HepG2 (cell line): ENCODE data around the gene NEGR1. TPM values are rescaled to one million over a fixed set of nuclear protein-coding genes. Genes with fewer than 3 reads are reported as not detected.

Experiments used
- ATAC-seq: fragments of 200-7000 bp; cut with Tn5 transposase; 3 replicates; pipeline ENCODE4 v1.9.1; 2020; ENCODE audit warnings: mild to moderate bottlenecking, moderate library complexity
- BruUV-seq: library from RNA; stranded (reverse); fragments of 400-500 nt; replicated peaks from 2 replicates; lab custom pipeline; 2021; lab: Mats Ljungman, UMichigan
- CTCF ChIA-PET: fragments of 300-600 bp; formaldehyde crosslinking; extraction: SDS; loops from one replicate; lab custom pipeline; 2021; ENCODE audit warnings: low total read pairs, inconsistent platforms, low intra/inter-chr PET ratio; lab: Yijun Ruan, JAX
- POLR2A ChIA-PET: fragments of 350-600 bp; sonication (Branson Sonifier 250); formaldehyde crosslinking; loops from one replicate; lab custom pipeline; 2020; ENCODE audit warnings: antibody characterized with exemption, inconsistent platforms; lab: Yijun Ruan, JAX
- DNase-seq: peaks from one replicate; pipeline ENCODE4 v3.0.0-alpha.2; 2015; ENCODE audit warnings: low spot score
- FAIRE-seq: peaks from 3 replicates; lab custom pipeline; 2011; peaks lifted over from hg19 to GRCh38; lab: Jason Lieb, UNC
- H2AFZ ChIP-seq: one replicate; pipeline ENCODE4 v1.6.1; 2011; ENCODE audit warnings: low read length, inconsistent platforms
- H3K27ac ChIP-seq: fragments of 300-600 bp; 3 replicates; pipeline ENCODE4 v1.8.0; 2011; ENCODE audit warnings: mixed run types, mild to moderate bottlenecking, mixed read lengths, low read length, inconsistent platforms; ENCODE audit not compliant: insufficient read depth; ENCODE audit errors: extremely low read length
- H3K27me3 ChIP-seq, 2 experiments: fragments of 200-600 bp in 1 of 2; 2 replicates in 1 of 2; 3 replicates in 1 of 2; pipeline versions ENCODE4 v1.6.0 to v1.8.0; 2011; ENCODE audit warnings: low read length in 2 of 2, mild to moderate bottlenecking in 2 of 2, moderate library complexity in 2 of 2, inconsistent platforms in 1 of 2; ENCODE audit not compliant: insufficient read depth in 2 of 2, control insufficient read depth in 1 of 2
- H3K36me3 ChIP-seq, 2 experiments: fragments of 200-600 bp in 1 of 2; replicated peaks in 1 of 2; 2 replicates in 1 of 2; 3 replicates in 1 of 2; pipeline versions ENCODE4 v1.5.1 to v1.8.0; 2011; ENCODE audit warnings: low read length in 2 of 2, inconsistent platforms in 1 of 2; ENCODE audit not compliant: insufficient read depth in 2 of 2, control insufficient read depth in 1 of 2
- H3K4me1 ChIP-seq: 2 replicates; pipeline ENCODE4 v1.5.1; 2012; ENCODE audit warnings: low read length, inconsistent platforms; ENCODE audit not compliant: insufficient read depth
- H3K4me2 ChIP-seq: 2 replicates; pipeline ENCODE4 v1.6.0; 2011; ENCODE audit warnings: low read depth, low read length, inconsistent platforms
- H3K4me3 ChIP-seq, 3 experiments: fragments of 200-600 bp in 1 of 3; sonication (generic), shearing (Covaris generic) in 1 of 3; replicated peaks in 1 of 3; 2 replicates each; pipeline ENCODE4 v1.5.1; 2011 to 2016; ENCODE audit warnings: low read length in 3 of 3, inconsistent platforms in 2 of 3, low read depth in 2 of 3, mild to moderate bottlenecking in 2 of 3, control low read depth in 1 of 3, mixed read lengths in 1 of 3; ENCODE audit not compliant: insufficient read depth in 1 of 3
- H3K79me2 ChIP-seq: one replicate; pipeline ENCODE4 v1.6.1; 2011; ENCODE audit warnings: low read length, inconsistent platforms; ENCODE audit not compliant: insufficient read depth
- H3K9ac ChIP-seq: 2 replicates; pipeline ENCODE4 v1.6.0; 2011; ENCODE audit warnings: mild to moderate bottlenecking, low read depth, low read length, inconsistent platforms; ENCODE audit not compliant: insufficient read depth
- H3K9me3 ChIP-seq: 2 replicates; pipeline ENCODE4 v1.5.1; 2012; ENCODE audit warnings: mild to moderate bottlenecking, low read length
- H4K20me1 ChIP-seq: 2 replicates; pipeline ENCODE4 v1.6.0; 2011; ENCODE audit warnings: inconsistent platforms, mild to moderate bottlenecking, low read length, moderate library complexity; ENCODE audit not compliant: insufficient read depth
- ATRX ChIP-seq: sonication (generic); formaldehyde crosslinking; IDR thresholded peaks from 2 replicates; pipeline ENCODE4 v1.4.0; 2020; ENCODE audit warnings: missing genetic modification reagents, borderline replicate concordance
- DDIT3 ChIP-seq: sonication (generic); formaldehyde crosslinking; IDR thresholded peaks from 2 replicates; pipeline ENCODE4 v1.4.0; 2020; ENCODE audit warnings: mild to moderate bottlenecking, missing genetic modification reagents
- EP300 ChIP-seq, 3 experiments: sonication (generic) in 1 of 3; formaldehyde crosslinking in 1 of 3; IDR thresholded peaks; 2 replicates each; pipeline versions ENCODE4 v1.5.1 to v1.6.1; 2011 to 2020; ENCODE audit warnings: low read depth in 2 of 3, low read length in 2 of 3, borderline replicate concordance in 1 of 3, improper control_type of control experiment in 1 of 3, mild to moderate bottlenecking in 1 of 3, missing genetic modification reagents in 1 of 3, moderate library complexity in 1 of 3
- MEF2D ChIP-seq: sonication (generic); formaldehyde crosslinking; IDR thresholded peaks from 2 replicates; pipeline ENCODE4 v1.5.1; 2020; ENCODE audit warnings: mild to moderate bottlenecking, missing genetic modification reagents
- PRPF4 ChIP-seq: fragments of 200-400 bp; formaldehyde crosslinking; IDR thresholded peaks from 2 replicates; pipeline ENCODE4 v1.6.1; 2016; ENCODE audit warnings: low read length, low read depth; ENCODE audit not compliant: poor library complexity, severe bottlenecking
- SMC3 ChIP-seq: IDR thresholded peaks from 2 replicates; pipeline ENCODE4 v1.6.1; 2011; ENCODE audit warnings: low read length, improper control_type of control experiment
- SP2 ChIP-seq: sonication (generic); formaldehyde crosslinking; IDR thresholded peaks from 2 replicates; pipeline ENCODE4 v1.5.1; 2020; ENCODE audit warnings: mild to moderate bottlenecking, missing genetic modification reagents
- SSRP1 ChIP-seq: IDR thresholded peaks from 2 replicates; pipeline ENCODE4 v1.6.1; 2016; ENCODE audit warnings: control low read depth
- STAG1 ChIP-seq: sonication (generic); formaldehyde crosslinking; IDR thresholded peaks from 2 replicates; pipeline ENCODE4 v1.4.0; 2020; ENCODE audit warnings: missing genetic modification reagents
- ZFX ChIP-seq: sonication (generic); formaldehyde crosslinking; IDR thresholded peaks from 2 replicates; pipeline ENCODE4 v1.4.0; 2020; ENCODE audit warnings: mild to moderate bottlenecking, low read depth, missing genetic modification reagents, moderate library complexity
- ZNF263 ChIP-seq: sonication (generic); formaldehyde crosslinking; IDR thresholded peaks from 2 replicates; pipeline ENCODE4 v1.4.0; 2020; ENCODE audit warnings: missing genetic modification reagents
- ZNF282 ChIP-seq: fragments of 450-650 bp; IDR thresholded peaks from 2 replicates; pipeline ENCODE4 v1.6.1; 2018; ENCODE audit not compliant: partially characterized antibody
- ZNF44 ChIP-seq: sonication (generic); formaldehyde crosslinking; IDR thresholded peaks from 2 replicates; pipeline ENCODE4 v1.5.1; 2020; ENCODE audit warnings: mild to moderate bottlenecking, missing genetic modification reagents
- ZNF567 ChIP-seq: sonication (generic); formaldehyde crosslinking; IDR thresholded peaks from 2 replicates; pipeline ENCODE4 v1.8.1; 2023; ENCODE audit warnings: mild to moderate bottlenecking, missing genetic modification reagents, borderline replicate concordance
- ZSCAN29 ChIP-seq: sonication (generic); formaldehyde crosslinking; conservative IDR thresholded peaks from 2 replicates; pipeline ENCODE4 v1.4.0; 2020; ENCODE audit warnings: mild to moderate bottlenecking, missing genetic modification reagents
- WGBS: methylation state at CpG from one replicate; pipeline ENCODE4 v1.1.6; 2017; ENCODE audit warnings: low lambda C conversion rate; 5-methylcytosine and 5-hydroxymethylcytosine counted together
- in situ Hi-C: cut with HindIII; loops from 2 replicates; pipeline ENCODE4 v1.10.0; 2017; ENCODE audit warnings: low pct_unique_long_range_greater_than_20kb; ENCODE audit not compliant: extremely low pct_ligation_motif_present
- intact Hi-C: fragments of 100-400 bp; cut with micrococcal nuclease; formaldehyde crosslinking; loops from one replicate; pipeline ENCODE4 v1.10.0; 2022; ENCODE audit not compliant: unreplicated experiment
- polyA plus RNA-seq, 8 experiments: library from polyadenylated mRNA; depleted of rRNA in 3 of 8; stranded (reverse) in 7 of 8; unstranded in 1 of 8; fragments of >200 nt; fragmentation: Illumina TruSeq in 4 of 8; extraction: Trizol in 4 of 8; gene quantifications; 2 replicates each; pipeline versions ENCODE4 v1.2.1 to v1.2.3, GENCODE V29; 2011 to 2016; ENCODE audit warnings: low read depth in 4 of 8, missing spikeins in 1 of 8, mixed read lengths in 1 of 8; ENCODE audit not compliant: insufficient read depth in 1 of 8
- total RNA-seq, 5 experiments: library from RNA; depleted of rRNA; stranded (reverse); fragments of >200 nt; fragmentation: Illumina TruSeq; extraction: Trizol; gene quantifications; 2 replicates each; pipeline ENCODE4 v1.2.3, GENCODE V29; 2016; ENCODE audit warnings: low read depth in 1 of 5
- TF ChIP-seq, protein P1 (sequence below): sonication (generic); formaldehyde crosslinking; IDR thresholded peaks from 2 replicates; pipeline ENCODE4 v1.5.0; 2020; ENCODE audit warnings: mild to moderate bottlenecking, missing genetic modification reagents, moderate library complexity

The NEGR1 gene
- total and polyA plus RNA-seq, 2 of the 13 experiments (the other 11 are each of a cell fraction or from before 2014, with no cell fraction given) = not detected

- Histone ChIP-seq H2AFZ (no peak overlapping the region), H3K27ac (no peak overlapping the region), H3K9me3 (no peaks in the 10 kb centered on the region), H4K20me1 (no peaks in the 10 kb centered on the region), H3K4me2 (no peak overlapping the region), H3K79me2 (no peaks in the 10 kb centered on the region), H3K27me3 (no peaks in the 10 kb centered on the region), H3K4me3 (no peak overlapping the region)
- FAIRE-seq (peak; percentile 42), DNase-seq (peak; percentile 25), ATAC-seq (peak; percentile 44; the same call in 1 of the 3 replicates)
- POLR2A ChIA-PET = no interaction called here
- in situ Hi-C loops = loop anchor here (25.0 kb wide), 1 partner anchor 951 kb away; the partner anchor contains the start of gene ZRANB2
- TF ChIP-seq SMC3 = peak; percentile 35; the same call in 1 of the 2 replicates
- TF ChIP-seq STAG1 (CRISPR knock-in tag) = peak; percentile 30; the same call in 1 of the 2 replicates
- TF ChIP-seq, protein P1, sequence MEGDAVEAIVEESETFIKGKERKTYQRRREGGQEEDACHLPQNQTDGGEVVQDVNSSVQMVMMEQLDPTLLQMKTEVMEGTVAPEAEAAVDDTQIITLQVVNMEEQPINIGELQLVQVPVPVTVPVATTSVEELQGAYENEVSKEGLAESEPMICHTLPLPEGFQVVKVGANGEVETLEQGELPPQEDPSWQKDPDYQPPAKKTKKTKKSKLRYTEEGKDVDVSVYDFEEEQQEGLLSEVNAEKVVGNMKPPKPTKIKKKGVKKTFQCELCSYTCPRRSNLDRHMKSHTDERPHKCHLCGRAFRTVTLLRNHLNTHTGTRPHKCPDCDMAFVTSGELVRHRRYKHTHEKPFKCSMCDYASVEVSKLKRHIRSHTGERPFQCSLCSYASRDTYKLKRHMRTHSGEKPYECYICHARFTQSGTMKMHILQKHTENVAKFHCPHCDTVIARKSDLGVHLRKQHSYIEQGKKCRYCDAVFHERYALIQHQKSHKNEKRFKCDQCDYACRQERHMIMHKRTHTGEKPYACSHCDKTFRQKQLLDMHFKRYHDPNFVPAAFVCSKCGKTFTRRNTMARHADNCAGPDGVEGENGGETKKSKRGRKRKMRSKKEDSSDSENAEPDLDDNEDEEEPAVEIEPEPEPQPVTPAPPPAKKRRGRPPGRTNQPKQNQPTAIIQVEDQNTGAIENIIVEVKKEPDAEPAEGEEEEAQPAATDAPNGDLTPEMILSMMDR = peak; percentile 51
- no peak for TF ChIP-seq ZNF44 (CRISPR knock-in tag)
- TF ChIP-seq, all 625 proteins: peak for 3
- H3K9ac ChIP-seq = no peak overlapping the region
- CTCF ChIA-PET = interaction anchor here (1.0 kb wide), 1 partner anchor 944 kb away, joined by 4 read pairs; no protein-coding TSS in a partner anchor
- 4% methylated on average over 3 of the region's 3 CpGs for WGBS
- intact Hi-C loops = loop anchor here (5.0 kb wide), 1 partner anchor 841 kb away; no protein-coding TSS in a partner anchor
- no peaks in the 10 kb centered on the region for H3K4me1 ChIP-seq
- no TSS peak for BruUV-seq
- H3K36me3 ChIP-seq = no peaks in the 10 kb centered on the region
Measured at GRCh38 chr1:72037745-72038343, 244.5 kb downstream of the NEGR1 start.

GRCh38 chr1:72034827-72035226 is 247.5 kb downstream of the NEGR1 start:
- ATAC-seq (no peak), FAIRE-seq (no peak), DNase-seq (no peak)
- WGBS = 15% methylated on average over 7 of the region's 9 CpGs
- Histone ChIP-seq H2AFZ (no peak overlapping the region), H4K20me1 (no peaks in the 10 kb centered on the region), H3K79me2 (no peaks in the 10 kb centered on the region), H3K4me2 (no peak overlapping the region), H3K4me1 (no peaks in the 10 kb centered on the region), H3K9me3 (no peaks in the 10 kb centered on the region), H3K4me3 (no peak overlapping the region), H3K36me3 (no peaks in the 10 kb centered on the region), H3K27me3 (no peaks in the 10 kb centered on the region; a peak in 1 of 5 replicates), H3K9ac (no peak overlapping the region), H3K27ac (no peak overlapping the region)
- in situ Hi-C loops = loop anchor here (25.0 kb wide), 1 partner anchor 948 kb away; the partner anchor contains the start of gene ZRANB2
- BruUV-seq = no TSS peak
- intact Hi-C loops = loop anchor here (5.0 kb wide), 1 partner anchor 838 kb away; no protein-coding TSS in a partner anchor
- ChIA-PET CTCF (no interaction called here), POLR2A (no interaction called here)
- TF ChIP-seq ZNF282 (no peak), SP2 (CRISPR knock-in tag) (no peak), ZSCAN29 (CRISPR knock-in tag) (no peak), ZNF567 (CRISPR knock-in tag) (no peak), ZNF263 (CRISPR knock-in tag) (no peak), PRPF4 (no peak), DDIT3 (CRISPR knock-in tag) (no peak), EP300 (IDR thresholded peaks at IDR 0.05; ENCODE audit: low read depth in 2 of 2, low read length in 2 of 2) (no peak), EP300 (CRISPR knock-in tag; IDR thresholded peaks at IDR 0.05; ENCODE audit: borderline replicate concordance) (no peak), ZFX (CRISPR knock-in tag) (no peak), ATRX (CRISPR knock-in tag) (no peak), MEF2D (CRISPR knock-in tag) (no peak), SSRP1 (CRISPR knock-in tag) (no peak)
